ENCODE results near the gene CRKL. TPM values are rescaled to one million over a fixed set of nuclear protein-coding genes. Genes with fewer than 3 reads are reported as not detected.

The CRKL gene
- total and polyA plus RNA-seq, 4 donors: 12.0 to 45.5 (median 22.6) TPM

DNA sequence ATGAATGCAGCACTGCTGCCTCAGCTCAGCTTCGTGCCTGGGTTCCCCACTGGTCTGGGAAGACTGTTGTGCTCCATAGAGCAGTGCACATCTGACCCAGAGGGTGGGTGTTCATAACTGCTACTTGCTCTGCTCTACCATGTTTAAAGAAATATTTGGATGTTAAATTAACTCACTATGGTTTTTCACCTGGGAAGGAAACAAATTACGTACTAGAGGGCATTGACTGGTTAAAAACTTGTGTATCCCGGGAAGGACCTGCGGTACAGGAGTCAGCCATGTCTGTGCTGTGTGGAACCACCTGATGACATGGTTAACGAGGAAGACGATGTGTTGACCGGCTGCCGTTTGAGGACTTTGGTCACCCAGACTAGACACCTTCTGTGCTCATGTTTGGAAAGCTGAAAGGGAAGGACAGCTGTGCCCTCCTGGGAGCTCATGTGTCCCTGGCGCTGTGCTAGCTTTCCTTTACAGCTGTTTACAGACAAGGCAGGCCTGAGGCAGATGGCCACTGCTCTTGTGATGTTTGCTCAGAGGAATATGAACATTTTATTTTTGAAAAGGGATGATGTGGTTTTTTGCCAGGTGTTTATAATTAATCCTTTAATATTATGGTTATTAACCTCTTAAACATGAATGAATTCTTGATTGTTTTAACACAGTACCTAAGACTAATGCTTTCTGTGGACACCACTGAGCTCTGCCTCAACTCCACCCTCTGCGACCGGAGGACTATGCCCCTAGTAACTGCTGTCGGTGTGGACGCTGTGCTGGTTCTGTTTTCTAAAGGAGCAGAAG, 35.5 kb downstream of the CRKL start:
- TF ChIP-seq MAX (IDR thresholded peaks at IDR 0.05) (peak; percentile 46), FOXA2 (IDR thresholded peaks at IDR 0.05) (peak; percentile 62), GABPA (IDR thresholded peaks at IDR 0.05 in 1 of 2, conservative IDR thresholded peaks at IDR 0.05 in 1 of 2) (no peak), NR2F2 (IDR thresholded peaks at IDR 0.05) (no peak), RXRA (IDR thresholded peaks at IDR 0.05) (peak; percentile 15 to 66), FOXA1 (IDR thresholded peaks at IDR 0.05) (peak; percentile 29), SP1 (IDR thresholded peaks at IDR 0.05) (peak; percentile 69), HNF4A (conservative IDR thresholded peaks at IDR 0.05) (peak; percentile 74 to 79)
- TF ChIP-seq, protein P1, sequence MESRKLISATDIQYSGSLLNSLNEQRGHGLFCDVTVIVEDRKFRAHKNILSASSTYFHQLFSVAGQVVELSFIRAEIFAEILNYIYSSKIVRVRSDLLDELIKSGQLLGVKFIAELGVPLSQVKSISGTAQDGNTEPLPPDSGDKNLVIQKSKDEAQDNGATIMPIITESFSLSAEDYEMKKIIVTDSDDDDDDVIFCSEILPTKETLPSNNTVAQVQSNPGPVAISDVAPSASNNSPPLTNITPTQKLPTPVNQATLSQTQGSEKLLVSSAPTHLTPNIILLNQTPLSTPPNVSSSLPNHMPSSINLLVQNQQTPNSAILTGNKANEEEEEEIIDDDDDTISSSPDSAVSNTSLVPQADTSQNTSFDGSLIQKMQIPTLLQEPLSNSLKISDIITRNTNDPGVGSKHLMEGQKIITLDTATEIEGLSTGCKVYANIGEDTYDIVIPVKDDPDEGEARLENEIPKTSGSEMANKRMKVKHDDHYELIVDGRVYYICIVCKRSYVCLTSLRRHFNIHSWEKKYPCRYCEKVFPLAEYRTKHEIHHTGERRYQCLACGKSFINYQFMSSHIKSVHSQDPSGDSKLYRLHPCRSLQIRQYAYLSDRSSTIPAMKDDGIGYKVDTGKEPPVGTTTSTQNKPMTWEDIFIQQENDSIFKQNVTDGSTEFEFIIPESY (IDR thresholded peaks at IDR 0.05): peak; percentile 27
- no peak overlapping the region for H3K9ac ChIP-seq (ENCODE audit: low read depth in 1 of 2, low read length in 2 of 2)
- no peaks in the 10 kb centered on the region for H3K9me3 ChIP-seq (ENCODE audit: control insufficient read depth in 4 of 4, low read length in 3 of 4)
- H3K36me3 ChIP-seq (ENCODE audit: control insufficient read depth in 4 of 4, insufficient read depth in 3 of 4, low read depth in 1 of 4, low read length in 3 of 4): peaks cover 0 to 13% (median 6%) of the 10 kb centered on the region in 4 donors
- no peaks in the 10 kb centered on the region for H3K27me3 ChIP-seq (ENCODE audit: control insufficient read depth in 4 of 4, insufficient read depth in 4 of 4, low read length in 3 of 4)
- H3K27ac ChIP-seq (ENCODE audit: low read depth in 1 of 2, low read length in 2 of 2): peak overlapping the region; percentile 67
- H3K4me1 ChIP-seq (ENCODE audit: control insufficient read depth in 4 of 4, insufficient read depth in 4 of 4, low read length in 3 of 4): peaks cover 23 to 75% (median 57%) of the 10 kb centered on the region in 4 donors
- 54% methylated on average over 13 of the region's 13 CpGs for WGBS
- H3K4me3 ChIP-seq (ENCODE audit: low read depth in 1 of 3, low read length in 3 of 3): no peak overlapping the region
- no peak for DNase-seq (ENCODE audit: low spot score)

DNA sequence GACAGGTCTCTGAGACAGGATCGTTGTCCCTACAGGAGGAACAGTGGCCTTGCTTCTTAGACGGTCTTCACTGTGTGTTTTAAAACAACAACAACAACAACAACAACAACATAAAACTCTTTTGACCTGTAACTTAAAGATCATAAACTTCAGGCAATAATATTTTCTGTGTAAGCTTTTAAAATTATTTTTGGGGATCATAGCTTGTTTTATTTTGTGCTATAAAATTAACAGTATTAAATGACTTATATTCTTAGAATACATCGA, 36.1 kb downstream of the CRKL start:
- Histone ChIP-seq H3K4me3 (ENCODE audit: low read depth in 1 of 3, low read length in 3 of 3) (no peak overlapping the region), H3K9ac (ENCODE audit: low read depth in 1 of 2, low read length in 2 of 2) (no peak overlapping the region), H3K9me3 (ENCODE audit: control insufficient read depth in 4 of 4, low read length in 3 of 4) (no peaks in the 10 kb centered on the region), H3K27me3 (ENCODE audit: control insufficient read depth in 4 of 4, insufficient read depth in 4 of 4, low read length in 3 of 4) (no peaks in the 10 kb centered on the region), H3K36me3 (ENCODE audit: control insufficient read depth in 4 of 4, insufficient read depth in 3 of 4, low read depth in 1 of 4, low read length in 3 of 4) (peaks cover 0 to 13% (median 6%) of the 10 kb centered on the region in 4 donors), H3K4me1 (ENCODE audit: control insufficient read depth in 4 of 4, insufficient read depth in 4 of 4, low read length in 3 of 4) (peaks cover 22 to 73% (median 52%) of the 10 kb centered on the region in 4 donors), H3K27ac (ENCODE audit: low read depth in 1 of 2, low read length in 2 of 2) (peak overlapping the region; percentile 67 to 76)
- no peak for TF ChIP-seq TAF1 (conservative IDR thresholded peaks at IDR 0.05)
- TF ChIP-seq FOXA1 (IDR thresholded peaks at IDR 0.05): no peak
- TF ChIP-seq, protein P2, sequence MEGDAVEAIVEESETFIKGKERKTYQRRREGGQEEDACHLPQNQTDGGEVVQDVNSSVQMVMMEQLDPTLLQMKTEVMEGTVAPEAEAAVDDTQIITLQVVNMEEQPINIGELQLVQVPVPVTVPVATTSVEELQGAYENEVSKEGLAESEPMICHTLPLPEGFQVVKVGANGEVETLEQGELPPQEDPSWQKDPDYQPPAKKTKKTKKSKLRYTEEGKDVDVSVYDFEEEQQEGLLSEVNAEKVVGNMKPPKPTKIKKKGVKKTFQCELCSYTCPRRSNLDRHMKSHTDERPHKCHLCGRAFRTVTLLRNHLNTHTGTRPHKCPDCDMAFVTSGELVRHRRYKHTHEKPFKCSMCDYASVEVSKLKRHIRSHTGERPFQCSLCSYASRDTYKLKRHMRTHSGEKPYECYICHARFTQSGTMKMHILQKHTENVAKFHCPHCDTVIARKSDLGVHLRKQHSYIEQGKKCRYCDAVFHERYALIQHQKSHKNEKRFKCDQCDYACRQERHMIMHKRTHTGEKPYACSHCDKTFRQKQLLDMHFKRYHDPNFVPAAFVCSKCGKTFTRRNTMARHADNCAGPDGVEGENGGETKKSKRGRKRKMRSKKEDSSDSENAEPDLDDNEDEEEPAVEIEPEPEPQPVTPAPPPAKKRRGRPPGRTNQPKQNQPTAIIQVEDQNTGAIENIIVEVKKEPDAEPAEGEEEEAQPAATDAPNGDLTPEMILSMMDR (IDR thresholded peaks at IDR 0.05; ENCODE audit: low read depth, low read length, missing input control): no peak
- TF ChIP-seq, protein P3, sequence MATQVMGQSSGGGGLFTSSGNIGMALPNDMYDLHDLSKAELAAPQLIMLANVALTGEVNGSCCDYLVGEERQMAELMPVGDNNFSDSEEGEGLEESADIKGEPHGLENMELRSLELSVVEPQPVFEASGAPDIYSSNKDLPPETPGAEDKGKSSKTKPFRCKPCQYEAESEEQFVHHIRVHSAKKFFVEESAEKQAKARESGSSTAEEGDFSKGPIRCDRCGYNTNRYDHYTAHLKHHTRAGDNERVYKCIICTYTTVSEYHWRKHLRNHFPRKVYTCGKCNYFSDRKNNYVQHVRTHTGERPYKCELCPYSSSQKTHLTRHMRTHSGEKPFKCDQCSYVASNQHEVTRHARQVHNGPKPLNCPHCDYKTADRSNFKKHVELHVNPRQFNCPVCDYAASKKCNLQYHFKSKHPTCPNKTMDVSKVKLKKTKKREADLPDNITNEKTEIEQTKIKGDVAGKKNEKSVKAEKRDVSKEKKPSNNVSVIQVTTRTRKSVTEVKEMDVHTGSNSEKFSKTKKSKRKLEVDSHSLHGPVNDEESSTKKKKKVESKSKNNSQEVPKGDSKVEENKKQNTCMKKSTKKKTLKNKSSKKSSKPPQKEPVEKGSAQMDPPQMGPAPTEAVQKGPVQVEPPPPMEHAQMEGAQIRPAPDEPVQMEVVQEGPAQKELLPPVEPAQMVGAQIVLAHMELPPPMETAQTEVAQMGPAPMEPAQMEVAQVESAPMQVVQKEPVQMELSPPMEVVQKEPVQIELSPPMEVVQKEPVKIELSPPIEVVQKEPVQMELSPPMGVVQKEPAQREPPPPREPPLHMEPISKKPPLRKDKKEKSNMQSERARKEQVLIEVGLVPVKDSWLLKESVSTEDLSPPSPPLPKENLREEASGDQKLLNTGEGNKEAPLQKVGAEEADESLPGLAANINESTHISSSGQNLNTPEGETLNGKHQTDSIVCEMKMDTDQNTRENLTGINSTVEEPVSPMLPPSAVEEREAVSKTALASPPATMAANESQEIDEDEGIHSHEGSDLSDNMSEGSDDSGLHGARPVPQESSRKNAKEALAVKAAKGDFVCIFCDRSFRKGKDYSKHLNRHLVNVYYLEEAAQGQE (IDR thresholded peaks at IDR 0.05): no peak
- TF ChIP-seq EGR1 (IDR thresholded peaks at IDR 0.05; ENCODE audit: low read depth in 2 of 2): no peak
- no peak for TF ChIP-seq NR2F2 (IDR thresholded peaks at IDR 0.05)
- no peak for TF ChIP-seq MAX (IDR thresholded peaks at IDR 0.05)
- TF ChIP-seq RAD21 (IDR thresholded peaks at IDR 0.05): no peak
- no peak for TF ChIP-seq GABPA (IDR thresholded peaks at IDR 0.05 in 1 of 2, conservative IDR thresholded peaks at IDR 0.05 in 1 of 2)
- TF ChIP-seq, protein P4, sequence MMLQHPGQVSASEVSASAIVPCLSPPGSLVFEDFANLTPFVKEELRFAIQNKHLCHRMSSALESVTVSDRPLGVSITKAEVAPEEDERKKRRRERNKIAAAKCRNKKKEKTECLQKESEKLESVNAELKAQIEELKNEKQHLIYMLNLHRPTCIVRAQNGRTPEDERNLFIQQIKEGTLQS (IDR thresholded peaks at IDR 0.05): no peak
- no peak for DNase-seq (ENCODE audit: low spot score)
- WGBS: 62% methylated on average over 3 of the region's 3 CpGs

Data from liver (tissue), 9 donors.